A549 (cell line): Measurements from ENCODE around the gene C19orf73.
A peak's percentile ranks its signal among the peaks of the same experiment; 100 is the strongest.

Experiments
- CTCF ChIP-seq: fragments of >200 bp; sonication (Bioruptor Twin); formaldehyde crosslinking; IDR thresholded peaks from 3 replicates; pipeline ENCODE4 v1.5.1; 2016
- EHMT2 ChIP-seq: fragments of 200-600 bp; sonication (generic); IDR thresholded peaks from 2 replicates; pipeline ENCODE4 v1.6.1; 2016; ENCODE audit warnings: antibody characterized with exemption, low read depth, mild to moderate bottlenecking, moderate library complexity
- EP300 ChIP-seq, 2 experiments: fragments of >200 bp; sonication (Bioruptor Twin); formaldehyde crosslinking; IDR thresholded peaks; 2 replicates in 1 of 2; 3 replicates in 1 of 2; pipeline ENCODE4 v1.6.1; 2016 to 2017
- JUNB ChIP-seq: fragments of >200 bp; sonication (Bioruptor Twin); formaldehyde crosslinking; IDR thresholded peaks from 2 replicates; pipeline ENCODE4 v1.6.1; 2016
- KDM1A ChIP-seq: fragments of 200-600 bp; sonication (generic); IDR thresholded peaks from 2 replicates; pipeline ENCODE4 v1.6.1; 2016; ENCODE audit warnings: low read depth, mild to moderate bottlenecking
- POLR2A ChIP-seq: IDR thresholded peaks from 2 replicates; pipeline ENCODE4 v1.6.1; 2012; ENCODE audit warnings: mild to moderate bottlenecking, low read length
- RAD21 ChIP-seq, 2 experiments: fragments of >200 bp in 1 of 2; sonication (Bioruptor Twin) in 1 of 2; formaldehyde crosslinking in 1 of 2; IDR thresholded peaks in 1 of 2; conservative IDR thresholded peaks in 1 of 2; 2 replicates in 1 of 2; 3 replicates in 1 of 2; pipeline ENCODE4 v1.6.1; 2012 to 2018; ENCODE audit warnings: inconsistent platforms in 1 of 2
- RNF2 ChIP-seq: fragments of 200-600 bp; sonication (generic); IDR thresholded peaks from 2 replicates; pipeline ENCODE4 v1.6.1; 2016; ENCODE audit warnings: low read depth, mild to moderate bottlenecking, antibody characterized with exemption, moderate library complexity, borderline replicate concordance
- USF2 ChIP-seq: fragments of 450-650 bp; IDR thresholded peaks from 2 replicates; pipeline ENCODE4 v1.6.1; 2014; ENCODE audit warnings: antibody characterized with exemption

GRCh38 chr19:49113762-49114629 lies 4.9 kb downstream of the C19orf73 start, which contains the start of gene LIN7B:
- TF ChIP-seq RAD21 (conservative IDR thresholded peaks at IDR 0.05 in 1 of 2, IDR thresholded peaks at IDR 0.05 in 1 of 2) = no peak
- no peak for TF ChIP-seq KDM1A
- TF ChIP-seq RNF2 = no peak
- peak; percentile 81 for TF ChIP-seq CTCF
- no peak for TF ChIP-seq JUNB
- no peak for TF ChIP-seq EHMT2
- TF ChIP-seq USF2 = peak; percentile 92
- no peak for TF ChIP-seq EP300 (IDR thresholded peaks at IDR 0.05)
- peak; percentile 78 for TF ChIP-seq POLR2A
